ENCODE measurements around the gene SLC17A1. TPM values are rescaled to one million over a fixed set of nuclear protein-coding genes. Genes with fewer than 3 reads are reported as not detected.

SLC17A1 gene, protein sequence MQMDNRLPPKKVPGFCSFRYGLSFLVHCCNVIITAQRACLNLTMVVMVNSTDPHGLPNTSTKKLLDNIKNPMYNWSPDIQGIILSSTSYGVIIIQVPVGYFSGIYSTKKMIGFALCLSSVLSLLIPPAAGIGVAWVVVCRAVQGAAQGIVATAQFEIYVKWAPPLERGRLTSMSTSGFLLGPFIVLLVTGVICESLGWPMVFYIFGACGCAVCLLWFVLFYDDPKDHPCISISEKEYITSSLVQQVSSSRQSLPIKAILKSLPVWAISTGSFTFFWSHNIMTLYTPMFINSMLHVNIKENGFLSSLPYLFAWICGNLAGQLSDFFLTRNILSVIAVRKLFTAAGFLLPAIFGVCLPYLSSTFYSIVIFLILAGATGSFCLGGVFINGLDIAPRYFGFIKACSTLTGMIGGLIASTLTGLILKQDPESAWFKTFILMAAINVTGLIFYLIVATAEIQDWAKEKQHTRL
- not detected for total RNA-seq (ENCODE audit: unreplicated experiment)
- long read RNA-seq: 0 reads

DNA sequence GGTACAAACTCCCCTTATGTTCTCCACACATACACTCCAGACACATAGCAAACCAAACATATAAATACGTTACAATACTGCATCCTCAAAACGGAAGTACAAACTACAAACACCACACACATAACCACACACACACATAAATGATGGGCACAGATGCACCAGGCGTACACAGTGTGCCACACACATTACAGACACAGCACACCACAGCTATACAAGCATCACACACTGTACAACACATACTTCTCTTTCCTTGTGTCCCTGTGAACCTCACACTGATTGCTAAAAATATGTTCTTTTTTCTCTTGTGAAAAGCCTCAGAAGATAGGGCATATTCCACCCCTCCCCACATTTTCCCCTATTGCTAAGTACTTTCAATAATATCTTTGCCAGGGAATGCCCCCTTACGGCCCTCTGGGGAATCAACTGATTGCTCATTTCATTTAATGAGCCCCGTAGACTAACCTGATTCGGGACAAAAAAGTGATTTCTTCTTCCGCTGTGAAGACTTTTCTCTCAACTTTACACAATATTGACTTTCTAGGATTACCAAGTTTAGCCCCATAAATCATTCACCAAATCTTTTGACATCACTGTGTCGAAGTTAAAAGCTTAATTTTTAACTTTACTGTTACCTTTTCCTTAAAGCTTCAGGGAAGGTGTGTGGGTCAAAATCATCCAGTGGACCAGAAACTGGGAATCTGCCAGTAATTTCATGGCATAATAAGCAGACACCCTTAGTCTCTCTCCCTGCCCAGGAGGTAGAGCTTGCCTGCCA lies at the start of gene SLC17A1:
SLC17A1 (minus strand) TSS at position 521 of the 775 bp plus-strand sequence. CDS start 1,495 bp downstream, outside the sequence.
- Mint-ChIP-seq H3K4me3 (ENCODE audit: unreplicated experiment) (no peak within 1 kb of the TSS), H3K9me3 (ENCODE audit: unreplicated experiment) (no peaks in the 10 kb centered on the region), H3K36me3 (ENCODE audit: low read depth, unreplicated experiment) (no peaks in the 10 kb centered on the region), H3K27ac (ENCODE audit: unreplicated experiment) (no peak within 1 kb of the TSS), H3K4me1 (ENCODE audit: unreplicated experiment) (peaks cover 2% of the 10 kb centered on the region), H3K27me3 (ENCODE audit: unreplicated experiment) (no peaks in the 10 kb centered on the region)
- no peak for DNase-seq (ENCODE audit: low spot score)
- TF ChIP-seq, protein P1, sequence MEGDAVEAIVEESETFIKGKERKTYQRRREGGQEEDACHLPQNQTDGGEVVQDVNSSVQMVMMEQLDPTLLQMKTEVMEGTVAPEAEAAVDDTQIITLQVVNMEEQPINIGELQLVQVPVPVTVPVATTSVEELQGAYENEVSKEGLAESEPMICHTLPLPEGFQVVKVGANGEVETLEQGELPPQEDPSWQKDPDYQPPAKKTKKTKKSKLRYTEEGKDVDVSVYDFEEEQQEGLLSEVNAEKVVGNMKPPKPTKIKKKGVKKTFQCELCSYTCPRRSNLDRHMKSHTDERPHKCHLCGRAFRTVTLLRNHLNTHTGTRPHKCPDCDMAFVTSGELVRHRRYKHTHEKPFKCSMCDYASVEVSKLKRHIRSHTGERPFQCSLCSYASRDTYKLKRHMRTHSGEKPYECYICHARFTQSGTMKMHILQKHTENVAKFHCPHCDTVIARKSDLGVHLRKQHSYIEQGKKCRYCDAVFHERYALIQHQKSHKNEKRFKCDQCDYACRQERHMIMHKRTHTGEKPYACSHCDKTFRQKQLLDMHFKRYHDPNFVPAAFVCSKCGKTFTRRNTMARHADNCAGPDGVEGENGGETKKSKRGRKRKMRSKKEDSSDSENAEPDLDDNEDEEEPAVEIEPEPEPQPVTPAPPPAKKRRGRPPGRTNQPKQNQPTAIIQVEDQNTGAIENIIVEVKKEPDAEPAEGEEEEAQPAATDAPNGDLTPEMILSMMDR (IDR thresholded peaks at IDR 0.05; ENCODE audit: unreplicated experiment): no peak

DNA sequence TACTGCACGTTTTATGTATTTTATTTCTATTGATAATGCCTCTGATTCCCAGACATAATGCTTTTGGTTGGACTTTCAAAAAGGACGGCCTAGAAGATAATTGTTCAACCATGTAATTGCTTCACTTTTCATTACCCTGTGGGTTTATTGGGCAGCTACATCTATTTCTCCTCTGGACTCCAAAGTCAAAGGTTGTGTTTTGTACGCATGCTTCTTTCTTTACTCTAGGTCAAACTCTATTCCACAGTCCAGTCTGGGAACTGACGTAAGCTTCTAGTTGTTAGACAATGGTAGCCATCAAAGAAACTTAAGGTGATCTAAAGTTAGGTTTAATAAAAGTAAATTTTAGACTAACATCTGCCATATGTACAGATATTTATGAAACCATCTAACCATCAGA lies 48.7 kb upstream of the SLC17A1 start:
- Mint-ChIP-seq H3K36me3 (ENCODE audit: low read depth, unreplicated experiment) (no peaks in the 10 kb centered on the region), H3K27ac (ENCODE audit: unreplicated experiment) (no peak overlapping the region), H3K4me3 (ENCODE audit: unreplicated experiment) (no peak overlapping the region), H3K4me1 (ENCODE audit: unreplicated experiment) (no peaks in the 10 kb centered on the region), H3K27me3 (ENCODE audit: unreplicated experiment) (no peaks in the 10 kb centered on the region), H3K9me3 (ENCODE audit: unreplicated experiment) (no peaks in the 10 kb centered on the region)
- TF ChIP-seq, protein P1 (IDR thresholded peaks at IDR 0.05; ENCODE audit: unreplicated experiment): no peak
- DNase-seq (ENCODE audit: low spot score): no peak

DNA sequence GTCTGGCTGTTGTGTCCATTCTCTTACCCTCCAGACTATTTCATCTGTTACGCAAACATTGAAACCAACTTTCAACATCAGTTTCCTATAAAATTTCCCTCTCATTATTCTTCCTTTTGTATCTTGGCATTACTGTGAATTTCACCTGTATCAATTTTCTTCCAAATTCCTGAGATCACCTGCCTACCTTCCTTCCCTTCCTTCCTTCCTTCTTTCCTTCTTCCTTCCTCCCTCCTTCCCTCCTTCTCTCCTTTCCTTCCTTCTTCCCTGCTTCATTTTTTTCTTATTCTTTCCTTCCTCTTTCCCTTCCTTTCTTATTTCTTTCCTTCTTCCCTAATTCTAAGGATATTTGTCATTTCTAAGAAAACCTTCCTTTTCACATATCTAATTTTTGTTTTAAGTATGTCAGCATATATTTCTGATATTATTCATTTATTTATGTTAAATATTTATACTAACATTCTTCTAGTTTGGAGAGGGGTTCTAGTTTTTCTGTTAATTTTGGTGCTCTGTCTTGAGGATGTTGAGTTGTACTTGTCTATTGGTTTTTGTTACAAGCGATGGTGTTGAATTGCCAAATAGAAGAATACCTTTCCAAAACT lies 47.0 kb upstream of the SLC17A1 start:
- H3K4me3 Mint-ChIP-seq (ENCODE audit: unreplicated experiment): no peak overlapping the region
- H3K4me1 Mint-ChIP-seq (ENCODE audit: unreplicated experiment): no peaks in the 10 kb centered on the region
- H3K36me3 Mint-ChIP-seq (ENCODE audit: low read depth, unreplicated experiment): no peaks in the 10 kb centered on the region
- no peak for DNase-seq (ENCODE audit: low spot score)
- TF ChIP-seq, protein P1 (IDR thresholded peaks at IDR 0.05; ENCODE audit: unreplicated experiment): no peak
- H3K27me3 Mint-ChIP-seq (ENCODE audit: unreplicated experiment): no peaks in the 10 kb centered on the region
- no peak overlapping the region for H3K27ac Mint-ChIP-seq (ENCODE audit: unreplicated experiment)
- no peaks in the 10 kb centered on the region for H3K9me3 Mint-ChIP-seq (ENCODE audit: unreplicated experiment)

DNA sequence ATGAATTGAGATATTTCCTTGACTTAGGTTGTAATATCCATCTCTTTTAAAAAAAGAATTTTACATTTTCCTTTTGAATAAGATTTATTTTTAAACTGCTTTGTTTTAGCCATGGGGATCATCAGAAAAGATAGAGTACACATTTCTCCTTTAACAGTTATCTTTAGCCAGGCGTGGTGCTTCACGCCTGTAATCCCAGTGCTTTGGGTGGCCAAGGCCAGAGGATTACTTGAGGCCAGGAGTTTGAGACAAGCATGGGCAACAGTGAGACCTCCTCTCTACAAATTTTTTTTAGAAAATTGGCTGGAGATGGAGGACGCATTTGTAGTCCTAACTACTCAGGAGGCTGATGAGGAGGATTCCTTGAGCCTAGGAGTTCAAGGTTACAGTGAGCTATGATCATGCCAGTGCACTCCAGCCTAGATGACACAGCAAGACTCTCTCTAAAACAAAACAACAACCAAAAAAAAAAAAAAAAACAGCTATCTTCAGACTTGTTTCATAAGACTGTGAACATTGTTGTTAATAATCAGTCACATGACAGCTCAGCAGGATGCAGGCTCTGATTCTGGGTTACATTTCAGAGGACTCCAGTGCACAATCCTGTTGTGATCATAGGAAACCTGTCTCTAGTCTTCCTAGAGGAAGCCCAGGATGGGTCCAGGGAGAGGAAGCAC lies 44.2 kb upstream of the SLC17A1 start:
- no peak for DNase-seq (ENCODE audit: low spot score)
- no peak overlapping the region for H3K4me3 Mint-ChIP-seq (ENCODE audit: unreplicated experiment)
- no peaks in the 10 kb centered on the region for H3K4me1 Mint-ChIP-seq (ENCODE audit: unreplicated experiment)
- no peaks in the 10 kb centered on the region for H3K9me3 Mint-ChIP-seq (ENCODE audit: unreplicated experiment)
- no peak overlapping the region for H3K27ac Mint-ChIP-seq (ENCODE audit: unreplicated experiment)
- no peaks in the 10 kb centered on the region for H3K27me3 Mint-ChIP-seq (ENCODE audit: unreplicated experiment)
- TF ChIP-seq, protein P1 (IDR thresholded peaks at IDR 0.05; ENCODE audit: unreplicated experiment): no peak
- no peaks in the 10 kb centered on the region for H3K36me3 Mint-ChIP-seq (ENCODE audit: low read depth, unreplicated experiment)

Data from endothelial cell (in vitro differentiated cells).